Activated effector memory CD4-positive, alpha-beta T cell treated with anti-CD3 and anti-CD28 coated beads, Interleukin-2, amount 50 U/mL, for 16 hours (primary cell): ENCODE results near the gene COX4I1.

ENCODE experiments used
- DNase-seq: peaks from one replicate; pipeline ENCODE4 v3.0.0-alpha.2; 2020

Gene COX4I1

GRCh38 chr16:85844169-85844481 lies 44.6 kb downstream of the COX4I1 start:
- no peak for DNase-seq

- DNase-seq = no peak
Measured at GRCh38 chr16:85844786-85845185, 45.3 kb downstream of the COX4I1 start.

- DNase-seq = no peak
Measured at GRCh38 chr16:85845266-85845665, 45.8 kb downstream of the COX4I1 start.

GRCh38 chr16:85846461-85846860 lies 47.0 kb downstream of the COX4I1 start:
- no peak for DNase-seq

- DNase-seq = no peak
Measured at GRCh38 chr16:85847036-85847435, 47.5 kb downstream of the COX4I1 start.

GRCh38 chr16:85847681-85848601 lies 48.4 kb downstream of the COX4I1 start:
- DNase-seq = no peak

GRCh38 chr16:85848986-85849385 lies 49.5 kb downstream of the COX4I1 start:
- no peak for DNase-seq

GRCh38 chr16:85849388-85849787 lies 49.9 kb downstream of the COX4I1 start:
- no peak for DNase-seq

- DNase-seq = no peak
Measured at GRCh38 chr16:85850344-85850880, 50.9 kb downstream of the COX4I1 start.

GRCh38 chr16:85851034-85851785 lies 51.7 kb downstream of the COX4I1 start:
- no peak for DNase-seq

GRCh38 chr16:85853547-85854545 lies 54.4 kb downstream of the COX4I1 start:
- DNase-seq = no peak

GRCh38 chr16:85854935-85855334 lies 55.4 kb downstream of the COX4I1 start:
- DNase-seq = no peak

GRCh38 chr16:85856079-85856478 lies 56.6 kb downstream of the COX4I1 start:
- DNase-seq = no peak

GRCh38 chr16:85856585-85856984 lies 57.1 kb downstream of the COX4I1 start:
- no peak for DNase-seq
